Measurements from ENCODE around the gene ACP3.
"Not testable (repeated sequence)": the region's sequence is repeated elsewhere in the genome, so short reads cannot be mapped to it uniquely, and the experiment has no call there.

ACP3 gene

GRCh38 chr3:132317229-132317948 is at the start of gene ACP3:
TSS of gene ACP3 (plus strand) at chr3:132317407. CDS start at chr3:132317457, 50 bp downstream.
- DNase-seq (ENCODE audit: low read depth) = no peak

DNA sequence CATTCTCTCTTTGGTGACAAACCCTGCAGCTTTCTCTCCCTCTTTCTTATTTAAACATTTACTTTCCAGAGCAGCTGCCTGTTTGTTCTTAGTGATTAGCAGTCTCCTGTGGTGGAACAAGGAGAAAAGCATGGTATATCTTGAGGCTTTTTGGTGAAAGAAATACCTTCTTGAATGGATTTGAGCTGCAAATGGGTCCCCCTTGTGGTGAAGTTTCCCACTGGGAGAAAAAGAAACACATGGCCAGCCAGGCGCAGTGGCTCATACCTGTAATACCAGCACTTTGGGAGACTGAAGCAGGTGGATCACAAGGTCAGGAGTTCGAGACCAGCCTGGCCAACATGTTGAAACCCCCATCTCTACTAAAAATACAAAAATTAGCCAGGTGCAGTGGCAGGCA is 48.3 kb upstream of the ACP3 start:
- DNase-seq (ENCODE audit: low read depth) = no peak

DNA sequence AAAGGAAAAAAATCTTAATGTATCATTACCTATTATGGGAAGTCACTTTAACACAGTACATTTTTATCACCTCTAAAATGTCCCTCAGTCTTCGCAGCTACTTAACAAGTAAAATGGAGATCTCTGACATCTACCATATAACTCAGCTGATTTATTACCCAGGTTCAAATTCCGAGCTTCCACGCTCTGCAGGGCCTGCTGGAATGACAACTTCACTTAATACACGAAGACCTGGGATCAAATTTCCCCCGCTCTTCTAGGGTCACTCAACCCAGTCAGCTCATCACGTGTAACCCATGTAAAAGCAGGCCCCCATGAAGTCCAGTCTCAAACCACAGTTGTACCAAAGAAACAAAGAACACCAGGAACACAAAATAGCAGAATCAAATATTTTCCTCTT is 44.2 kb upstream of the ACP3 start:
- no peak for DNase-seq (ENCODE audit: low read depth)

DNA sequence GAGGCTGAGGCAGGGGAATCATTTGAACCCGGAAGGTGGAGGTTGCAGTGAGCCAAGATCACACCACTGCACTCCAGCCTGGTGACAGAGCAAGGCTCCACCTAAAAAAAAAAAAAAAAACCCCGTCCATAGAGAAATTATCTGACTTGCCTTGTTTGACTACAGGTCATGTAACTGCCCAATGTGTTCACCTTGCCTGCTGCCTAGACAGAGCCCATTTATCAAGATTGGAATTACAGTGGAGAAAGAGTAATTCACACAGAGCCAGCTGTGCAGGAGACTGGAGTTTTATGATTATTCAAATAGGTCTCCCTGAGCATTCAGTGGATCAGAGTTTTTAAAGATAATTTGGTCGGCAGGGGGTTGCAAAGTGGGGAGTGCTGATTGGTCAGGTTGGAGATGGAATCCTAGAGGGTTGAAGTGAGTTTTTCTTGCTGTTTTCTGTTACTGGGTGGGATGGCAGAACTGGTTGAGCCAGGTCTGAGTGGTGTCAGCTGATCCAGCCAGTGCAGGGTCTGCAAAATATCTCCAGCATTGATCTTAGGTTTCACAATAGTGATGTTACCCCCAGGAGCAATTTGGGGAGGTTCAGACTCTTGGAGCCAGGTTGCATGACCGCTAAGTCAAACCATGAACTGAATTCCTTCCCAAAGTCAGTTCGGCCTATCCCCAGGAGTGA is 40.8 kb upstream of the ACP3 start:
- no peak for DNase-seq (ENCODE audit: low read depth)

GRCh38 chr3:132279030-132279429 is 38.2 kb upstream of the ACP3 start:
- DNase-seq (ENCODE audit: low read depth) = no peak

DNA sequence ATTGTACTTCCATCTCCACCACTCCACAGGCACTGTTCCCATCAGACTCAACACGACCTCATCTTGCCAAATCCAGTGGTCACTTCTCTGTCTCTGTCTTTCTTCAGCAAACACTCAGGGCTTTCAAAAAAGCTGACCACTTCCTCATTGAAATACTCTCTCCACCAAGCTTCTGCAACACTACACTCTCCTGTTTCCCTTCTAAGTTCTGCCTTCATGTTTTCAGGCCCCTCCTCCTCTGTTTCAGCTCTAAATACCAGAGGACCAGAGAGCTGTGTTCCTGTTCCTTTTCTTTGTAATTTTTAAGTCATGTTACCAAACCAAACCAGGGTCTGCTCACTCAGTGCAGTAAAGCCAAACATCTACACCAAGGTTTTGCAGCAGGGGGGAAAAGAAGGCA is 33.8 kb upstream of the ACP3 start:
- DNase-seq (ENCODE audit: low read depth) = no peak

DNA sequence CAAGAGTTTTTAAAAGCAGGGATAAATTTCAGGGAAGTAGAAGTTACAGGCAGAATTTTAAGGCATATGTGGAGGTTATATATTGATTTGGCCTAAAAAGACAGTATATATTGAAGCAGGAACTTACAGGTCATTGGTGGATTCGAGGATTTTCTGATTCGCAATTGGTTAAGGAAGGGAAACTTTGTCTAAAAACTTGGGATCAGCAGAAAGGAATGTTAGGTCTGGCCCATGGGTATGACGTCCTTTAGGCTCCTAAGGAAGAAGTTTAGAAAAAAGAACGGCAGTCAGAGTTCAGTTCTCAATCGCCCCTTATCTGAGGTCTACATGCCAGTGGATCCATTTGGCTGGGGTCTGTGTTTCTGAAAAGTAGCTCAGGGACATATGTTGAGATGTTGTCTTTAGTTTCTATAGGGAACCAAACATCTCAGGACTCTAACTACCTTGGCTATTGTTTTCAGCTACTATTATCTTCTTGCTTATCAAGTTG is 33.2 kb upstream of the ACP3 start:
- DNase-seq (ENCODE audit: low read depth) = no peak

DNA sequence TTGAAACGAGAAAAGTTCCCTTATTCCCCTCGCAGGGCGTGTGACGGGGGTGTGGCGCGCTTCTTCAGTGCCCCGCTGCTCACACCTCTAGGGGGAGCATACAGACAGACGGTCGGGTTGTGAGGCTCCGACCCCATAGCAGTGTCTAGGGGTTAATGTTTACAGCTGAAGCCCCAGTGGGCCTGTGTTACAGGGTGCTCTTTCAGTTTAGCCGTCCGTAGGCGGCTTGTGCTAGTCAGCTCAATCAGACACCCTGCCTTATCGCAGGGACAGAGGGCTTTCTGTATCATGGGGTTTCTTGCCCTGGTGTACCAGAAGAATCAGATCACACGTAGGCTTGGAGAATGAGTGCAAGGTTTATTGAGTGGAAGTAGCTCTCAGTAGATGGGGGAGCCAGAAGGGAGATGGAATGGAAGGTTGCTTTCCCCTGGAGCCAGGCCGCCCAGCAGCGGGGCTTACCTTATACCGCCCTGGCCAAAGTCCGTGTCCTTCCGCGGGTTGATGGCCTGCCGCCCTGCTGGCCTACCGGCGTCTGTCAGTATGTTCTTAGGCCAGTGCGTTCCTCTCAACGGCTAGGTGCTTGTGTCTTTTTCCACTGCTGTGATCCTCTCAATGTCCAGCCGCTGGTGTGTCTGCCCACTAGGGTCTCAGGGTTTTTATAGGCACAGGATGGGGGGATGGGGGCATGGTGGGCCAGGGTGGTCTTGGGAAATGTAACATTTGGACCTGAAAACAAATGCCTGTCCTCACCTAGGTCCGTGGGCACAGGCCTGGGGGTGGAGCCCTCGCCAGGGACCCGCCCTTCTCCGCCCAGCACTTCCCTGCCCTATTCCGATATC is 32.2 kb upstream of the ACP3 start:
- no peak for DNase-seq (ENCODE audit: low read depth)

DNA sequence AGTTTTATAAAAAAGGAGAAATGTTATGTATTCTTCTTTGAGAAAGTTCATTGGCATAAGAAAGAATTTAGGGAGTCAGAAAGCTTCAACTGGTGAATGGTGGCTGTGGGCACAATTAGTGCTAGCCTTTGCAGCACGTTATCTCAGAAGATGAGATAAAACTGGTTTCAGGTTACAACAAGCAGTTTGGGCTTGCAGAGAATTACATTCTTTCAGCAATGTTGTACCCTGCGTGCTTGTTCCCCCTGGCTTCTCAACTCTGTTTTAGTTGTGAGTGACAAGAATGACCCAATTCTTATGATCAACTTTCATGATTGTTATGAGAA is 31.6 kb upstream of the ACP3 start:
- no peak for DNase-seq (ENCODE audit: low read depth)

DNA sequence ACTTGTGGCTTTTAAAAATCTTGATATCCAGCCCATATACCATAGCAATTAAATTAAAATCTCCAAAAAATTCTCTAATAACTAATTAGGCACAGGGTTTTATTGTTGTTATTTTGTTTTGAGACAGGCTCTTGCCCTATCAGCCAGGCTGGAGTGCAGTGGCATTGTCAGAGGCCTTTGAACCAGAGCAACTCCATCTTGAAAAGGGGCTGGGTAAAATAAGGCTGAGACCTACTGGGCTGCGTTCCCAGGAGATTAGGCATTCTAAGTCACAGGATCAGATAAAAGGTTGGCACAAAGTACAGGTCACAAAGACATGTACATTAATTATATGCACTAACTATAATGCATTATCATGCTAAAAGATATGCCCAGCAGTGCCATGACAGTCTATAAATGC is 31.2 kb upstream of the ACP3 start:
- DNase-seq (ENCODE audit: low read depth) = no peak

GRCh38 chr3:132288357-132288756 is 28.9 kb upstream of the ACP3 start:
- no peak for DNase-seq (ENCODE audit: low read depth)

GRCh38 chr3:132289316-132289715 is 27.9 kb upstream of the ACP3 start:
- DNase-seq (ENCODE audit: low read depth) = no peak

GRCh38 chr3:132290833-132291232 is 26.4 kb upstream of the ACP3 start:
- DNase-seq (ENCODE audit: low read depth) = no peak

DNA sequence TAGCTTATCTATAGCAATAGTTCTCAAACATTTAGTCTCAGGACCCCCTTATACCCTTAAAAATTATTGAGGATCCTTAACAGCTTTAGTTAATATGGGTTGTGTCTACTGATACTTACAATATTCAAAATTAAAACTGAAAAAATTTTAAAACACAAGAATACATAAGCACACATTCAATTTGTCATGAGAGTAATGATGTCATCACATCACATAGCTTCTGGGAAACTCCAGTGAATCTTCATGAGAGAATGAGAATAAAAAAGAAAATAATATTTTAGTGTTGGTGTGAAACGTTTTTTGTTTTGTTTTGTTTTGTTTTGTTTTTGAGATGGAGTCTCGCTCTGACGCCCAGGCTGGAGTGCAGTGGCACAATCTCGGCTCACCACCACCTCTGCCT is 25.2 kb upstream of the ACP3 start:
- no peak for DNase-seq (ENCODE audit: low read depth)

- DNase-seq (ENCODE audit: low read depth) = no peak
Measured at GRCh38 chr3:132293251-132293650, 24.0 kb upstream of the ACP3 start.

- DNase-seq (ENCODE audit: low read depth) = no peak
Measured at GRCh38 chr3:132294906-132295305, 22.3 kb upstream of the ACP3 start.

GRCh38 chr3:132303336-132304201 is 13.6 kb upstream of the ACP3 start:
- DNase-seq (ENCODE audit: low read depth) = not testable (repeated sequence)

DNA sequence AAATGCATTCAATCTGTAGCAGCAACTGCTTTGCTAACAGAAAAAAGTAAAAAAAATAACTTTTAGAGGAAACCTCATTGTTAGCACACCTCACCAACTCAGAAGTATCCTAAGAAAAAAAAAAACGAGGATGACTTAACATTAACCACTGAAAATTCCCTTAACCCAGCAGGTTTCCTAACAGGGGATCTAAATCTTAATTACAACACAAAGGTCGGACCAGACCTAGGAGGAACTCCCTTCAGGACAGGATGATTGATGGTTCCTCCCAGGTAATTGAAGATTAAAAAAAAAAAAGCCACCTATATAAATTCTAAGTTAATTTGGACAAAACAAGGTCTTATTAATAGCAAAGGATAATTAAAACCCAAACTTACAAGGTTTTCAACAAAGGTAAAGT is 12.9 kb upstream of the ACP3 start:
- DNase-seq (ENCODE audit: low read depth) = not testable (repeated sequence)

- DNase-seq (ENCODE audit: low read depth) = not testable (repeated sequence)
Measured at GRCh38 chr3:132310057-132310456, 7.2 kb upstream of the ACP3 start.

- no peak for DNase-seq (ENCODE audit: low read depth)
Measured at GRCh38 chr3:132311316-132311715, 5.9 kb upstream of the ACP3 start.

- DNase-seq (ENCODE audit: low read depth) = no peak
Measured at GRCh38 chr3:132311841-132312240, 5.4 kb upstream of the ACP3 start.

DNA sequence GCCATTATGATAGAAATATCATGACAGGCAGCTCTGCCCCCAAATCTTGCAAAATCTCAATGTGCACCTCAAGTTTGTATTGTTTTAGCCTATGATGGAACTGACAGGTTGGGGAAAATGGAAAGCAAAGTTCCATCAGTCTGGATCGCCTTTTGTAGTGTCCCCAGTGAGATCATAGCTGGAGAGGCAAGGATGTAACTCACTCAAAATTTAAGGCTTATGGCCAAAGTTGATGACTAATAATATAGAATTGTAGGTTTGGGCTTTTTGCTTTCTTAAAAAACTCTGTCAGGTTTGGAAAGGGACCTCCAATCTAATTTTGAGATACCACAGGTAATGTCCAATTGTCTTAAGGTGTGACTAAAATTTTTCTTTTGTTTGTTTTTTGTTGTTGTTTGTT is 1.4 kb upstream of the ACP3 start:
- no peak for DNase-seq (ENCODE audit: low read depth)
